Loucy (cell line): Measurements from ENCODE around the gene KIAA1549.

Experiments
- EZH2phosphoT487 ChIP-seq: fragments of 200-600 bp; IDR thresholded peaks from 2 replicates; pipeline ENCODE4 v1.6.1; 2018; ENCODE audit warnings: antibody characterized with exemption, mild to moderate bottlenecking, moderate library complexity, borderline replicate concordance
- TF ChIP-seq, protein P1 (sequence below): fragments of 200-600 bp; sonication (generic); conservative IDR thresholded peaks from 2 replicates; pipeline ENCODE4 v1.5.1; 2014; ENCODE audit warnings: mild to moderate bottlenecking, antibody characterized with exemption, low read length

DNA sequence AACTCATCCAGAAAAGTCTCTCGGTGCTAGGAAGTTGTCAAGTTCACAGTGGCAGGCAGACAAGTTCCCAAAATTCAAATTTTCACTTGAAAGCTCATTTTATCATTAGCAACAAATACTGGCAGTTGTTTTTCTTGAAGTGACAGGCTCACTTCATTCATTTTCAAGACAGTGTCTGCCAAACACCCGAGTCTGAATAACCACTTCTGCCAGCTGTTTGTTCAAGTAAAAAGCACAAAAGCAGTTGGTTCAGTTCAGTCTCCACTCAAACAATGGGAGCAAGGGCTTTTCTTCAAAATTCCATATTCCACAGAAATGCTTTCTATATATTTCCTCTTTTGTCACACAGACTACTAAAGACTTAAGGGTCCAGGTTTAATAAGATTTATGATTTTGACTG, 135.5 kb downstream of the KIAA1549 start:
- TF ChIP-seq, protein P1, sequence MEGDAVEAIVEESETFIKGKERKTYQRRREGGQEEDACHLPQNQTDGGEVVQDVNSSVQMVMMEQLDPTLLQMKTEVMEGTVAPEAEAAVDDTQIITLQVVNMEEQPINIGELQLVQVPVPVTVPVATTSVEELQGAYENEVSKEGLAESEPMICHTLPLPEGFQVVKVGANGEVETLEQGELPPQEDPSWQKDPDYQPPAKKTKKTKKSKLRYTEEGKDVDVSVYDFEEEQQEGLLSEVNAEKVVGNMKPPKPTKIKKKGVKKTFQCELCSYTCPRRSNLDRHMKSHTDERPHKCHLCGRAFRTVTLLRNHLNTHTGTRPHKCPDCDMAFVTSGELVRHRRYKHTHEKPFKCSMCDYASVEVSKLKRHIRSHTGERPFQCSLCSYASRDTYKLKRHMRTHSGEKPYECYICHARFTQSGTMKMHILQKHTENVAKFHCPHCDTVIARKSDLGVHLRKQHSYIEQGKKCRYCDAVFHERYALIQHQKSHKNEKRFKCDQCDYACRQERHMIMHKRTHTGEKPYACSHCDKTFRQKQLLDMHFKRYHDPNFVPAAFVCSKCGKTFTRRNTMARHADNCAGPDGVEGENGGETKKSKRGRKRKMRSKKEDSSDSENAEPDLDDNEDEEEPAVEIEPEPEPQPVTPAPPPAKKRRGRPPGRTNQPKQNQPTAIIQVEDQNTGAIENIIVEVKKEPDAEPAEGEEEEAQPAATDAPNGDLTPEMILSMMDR, result no peak
- TF ChIP-seq EZH2phosphoT487, result no peak
